IMR-90 (cell line): ENCODE data around the gene ETV4. TPM values are rescaled to one million over a fixed set of nuclear protein-coding genes. Genes with fewer than 3 reads are reported as not detected.

Experiments used
- ATAC-seq: fragments of 200-7000 bp; cut with Tn5 transposase; 2 replicates; pipeline ENCODE4 v1.9.1; 2020; ENCODE audit warnings: low read depth, mild to moderate bottlenecking, moderate library complexity
- BruUV-seq: library from RNA; stranded (reverse); fragments of 400-500 nt; replicated peaks from 2 replicates; lab custom pipeline; 2021; lab: Mats Ljungman, UMichigan
- CTCF ChIA-PET: fragments of 300-600 bp; formaldehyde crosslinking; extraction: SDS; loops from one replicate; lab custom pipeline; 2021; ENCODE audit warnings: antibody characterized with exemption; lab: Yijun Ruan, JAX
- POLR2A ChIA-PET: fragments of 300-600 bp; sonication (Branson Sonifier 250); formaldehyde crosslinking; loops from one replicate; lab custom pipeline; 2022; ENCODE audit warnings: antibody characterized with exemption; ENCODE audit not compliant: unreplicated experiment; lab: Charles Lee
- DNase-seq: peaks from one replicate; pipeline ENCODE4 v3.0.0; 2013
- H2AFZ ChIP-seq: replicated peaks from 2 replicates; pipeline ENCODE3; 2013; ENCODE audit warnings: low read length, mild to moderate bottlenecking; ENCODE audit not compliant: poor library complexity
- H2AK5ac ChIP-seq: 2 replicates; pipeline ENCODE4 v1.6.1; 2013; ENCODE audit warnings: low read depth, low read length, inconsistent platforms
- H2AK9ac ChIP-seq: replicated peaks from 2 replicates; pipeline ENCODE3; 2013; ENCODE audit warnings: mild to moderate bottlenecking, low read depth, low read length, moderate library complexity; ENCODE audit not compliant: poor library complexity
- H2BK120ac ChIP-seq: 2 replicates; pipeline ENCODE4 v1.6.1; 2013; ENCODE audit warnings: low read depth, low read length, inconsistent platforms
- H2BK15ac ChIP-seq: 3 replicates; pipeline ENCODE4 v1.6.1; 2013; ENCODE audit warnings: low read depth, low read length, inconsistent platforms
- H2BK20ac ChIP-seq: 2 replicates; pipeline ENCODE4 v1.6.1; 2013; ENCODE audit warnings: low read depth, mild to moderate bottlenecking, inconsistent platforms, low read length, moderate library complexity
- H2BK5ac ChIP-seq: 2 replicates; pipeline ENCODE4 v1.6.1; 2013; ENCODE audit warnings: mild to moderate bottlenecking, low read depth, low read length, inconsistent platforms; ENCODE audit not compliant: poor library complexity, severe bottlenecking
- H3K14ac ChIP-seq: replicated peaks from 2 replicates; pipeline ENCODE4 v1.6.1; 2013; ENCODE audit warnings: low read depth, low read length, inconsistent platforms
- H3K18ac ChIP-seq: 2 replicates; pipeline ENCODE4 v1.6.1; 2013; ENCODE audit warnings: low read depth, low read length, control low read depth
- H3K23ac ChIP-seq: 2 replicates; pipeline ENCODE4 v1.6.1; 2013; ENCODE audit warnings: low read depth, low read length, inconsistent platforms
- H3K27ac ChIP-seq: 2 replicates; pipeline ENCODE4 v1.5.1; 2013; ENCODE audit warnings: mild to moderate bottlenecking, control low read depth, low read length; ENCODE audit not compliant: insufficient read depth
- H3K27me3 ChIP-seq: 2 replicates; pipeline ENCODE4 v1.6.1; 2013; ENCODE audit warnings: low read length; ENCODE audit not compliant: control insufficient read depth, insufficient read depth
- H3K36me3 ChIP-seq: 2 replicates; pipeline ENCODE4 v1.6.1; 2013; ENCODE audit warnings: low read length, mixed read lengths; ENCODE audit not compliant: control insufficient read depth, insufficient read depth
- H3K4ac ChIP-seq: 2 replicates; pipeline ENCODE4 v1.6.1; 2013; ENCODE audit warnings: low read depth, low read length, inconsistent platforms
- H3K4me1 ChIP-seq: 2 replicates; pipeline ENCODE4 v1.6.1; 2013; ENCODE audit warnings: low read length, mixed read lengths; ENCODE audit not compliant: control insufficient read depth, insufficient read depth
- H3K4me2 ChIP-seq: 2 replicates; pipeline ENCODE4 v1.6.1; 2013; ENCODE audit warnings: low read depth, mild to moderate bottlenecking, control low read depth, low read length, moderate library complexity
- H3K4me3 ChIP-seq: 2 replicates; pipeline ENCODE4 v1.5.1; 2013; ENCODE audit warnings: low read depth, mild to moderate bottlenecking, control low read depth, low read length, moderate library complexity; ENCODE audit not compliant: insufficient read depth
- H3K56ac ChIP-seq: 2 replicates; pipeline ENCODE4 v1.6.1; 2013; ENCODE audit warnings: low read length, inconsistent platforms; ENCODE audit not compliant: insufficient read depth; ENCODE audit errors: extremely low read depth
- H3K79me1 ChIP-seq, 2 experiments: 2 replicates each; pipeline ENCODE4 v1.6.1; 2013; ENCODE audit warnings: low read length in 2 of 2, inconsistent platforms in 1 of 2, low read depth in 1 of 2
- H3K9ac ChIP-seq: 2 replicates; pipeline ENCODE4 v1.6.1; 2013; ENCODE audit warnings: low read depth, low read length, control low read depth
- H3K9me1 ChIP-seq: 2 replicates; pipeline ENCODE4 v1.6.1; 2013; ENCODE audit warnings: low read length, inconsistent platforms; ENCODE audit not compliant: insufficient read depth
- H3K9me3 ChIP-seq: 2 replicates; pipeline ENCODE4 v1.6.1; 2013; ENCODE audit warnings: low read length; ENCODE audit not compliant: control insufficient read depth, insufficient read depth
- H4K20me1 ChIP-seq: 2 replicates; pipeline ENCODE4 v1.6.1; 2013; ENCODE audit warnings: low read length, inconsistent platforms; ENCODE audit not compliant: insufficient read depth
- H4K5ac ChIP-seq: 2 replicates; pipeline ENCODE4 v1.6.1; 2013; ENCODE audit warnings: mild to moderate bottlenecking, low read depth, low read length, control low read depth
- H4K8ac ChIP-seq, 2 experiments: 2 replicates each; pipeline ENCODE4 v1.6.1; 2013; ENCODE audit warnings: low read depth in 2 of 2, low read length in 2 of 2, control low read depth in 1 of 2, inconsistent platforms in 1 of 2
- H4K91ac ChIP-seq: 2 replicates; pipeline ENCODE4 v1.6.1; 2013; ENCODE audit warnings: low read depth, low read length, inconsistent platforms; ENCODE audit not compliant: insufficient read depth
- FOS ChIP-seq: fragments of 150-350 bp; IDR thresholded peaks from 2 replicates; pipeline ENCODE4 v1.6.1; 2016; ENCODE audit warnings: low read depth, low read length
- MAFK ChIP-seq: IDR thresholded peaks from 2 replicates; pipeline ENCODE4 v1.6.1; 2012; ENCODE audit warnings: low read depth, low read length, improper control_type of control experiment
- MAZ ChIP-seq: IDR thresholded peaks from 2 replicates; pipeline ENCODE4 v1.6.1; 2012; ENCODE audit warnings: low read depth, mild to moderate bottlenecking, low read length, improper control_type of control experiment, moderate library complexity, borderline replicate concordance
- MXI1 ChIP-seq: IDR thresholded peaks from 2 replicates; pipeline ENCODE4 v1.6.1; 2012; ENCODE audit warnings: low read depth, mild to moderate bottlenecking, low read length, moderate library complexity, borderline replicate concordance
- NFE2L2 ChIP-seq: fragments of 150-350 bp; IDR thresholded peaks from 2 replicates; pipeline ENCODE4 v1.6.1; 2016; ENCODE audit warnings: low read depth, mild to moderate bottlenecking, low read length
- POLR2A ChIP-seq: IDR thresholded peaks from 2 replicates; pipeline ENCODE4 v1.6.1; 2012; ENCODE audit warnings: mild to moderate bottlenecking, low read depth, low read length
- RAD21 ChIP-seq: IDR thresholded peaks from 2 replicates; pipeline ENCODE4 v1.6.1; 2012; ENCODE audit warnings: low read length, improper control_type of control experiment
- RCOR1 ChIP-seq: IDR thresholded peaks from 2 replicates; pipeline ENCODE4 v1.6.1; 2012; ENCODE audit warnings: mild to moderate bottlenecking, low read length, improper control_type of control experiment; ENCODE audit not compliant: insufficient replicate concordance
- SMC3 ChIP-seq: fragments of 150-350 bp; IDR thresholded peaks from 2 replicates; pipeline ENCODE4 v1.6.1; 2016; ENCODE audit warnings: low read depth, mild to moderate bottlenecking, antibody characterized with exemption, low read length, moderate library complexity
- WGBS, 2 experiments: methylation state at CpG; one replicate each; pipeline versions ENCODE4 v1.1.5 to v1.1.7; 2013; ENCODE audit warnings: missing lambda C conversion rate in 2 of 2; ENCODE audit not compliant: insufficient read length in 1 of 2; ENCODE audit errors: extremely low coverage in 2 of 2; 5-methylcytosine and 5-hydroxymethylcytosine counted together
- dilution Hi-C: fragments of 300-500 bp; cut with HindIII; formaldehyde crosslinking; loops from one replicate; pipeline ENCODE4 v1.14.3; 2018; ENCODE audit warnings: low sequenced_read_pairs; ENCODE audit not compliant: unreplicated experiment
- in situ Hi-C: fragments of 300-500 bp; cut with MboI; formaldehyde crosslinking; loops from 3 replicates; pipeline ENCODE4 v1.14.3; 2019; ENCODE audit warnings: low sequenced_read_pairs, inconsistent platforms, mixed read lengths
- intact Hi-C: fragments of 100-400 bp; cut with micrococcal nuclease; formaldehyde crosslinking; loops from 2 replicates; pipeline ENCODE4 v1.10.0; 2022
- polyA plus RNA-seq, 3 experiments: library from polyadenylated mRNA; depleted of rRNA; stranded (reverse); fragments of >200 nt; gene quantifications; 2 replicates each; pipeline ENCODE4 v1.2.3, GENCODE V29; 2012; ENCODE audit warnings: low replicate concordance in 1 of 3
- total RNA-seq: library from RNA; depleted of rRNA; stranded (reverse); fragments of >200 nt; gene quantifications from 2 replicates; pipeline ENCODE4 v1.2.3, GENCODE V29; 2012
- TF ChIP-seq, protein P1 (sequence below): fragments of 150-350 bp; IDR thresholded peaks from 2 replicates; pipeline ENCODE4 v1.6.1; 2016; ENCODE audit warnings: low read depth, mild to moderate bottlenecking, low read length, moderate library complexity, borderline replicate concordance
- TF ChIP-seq, protein P2 (sequence below): fragments of 150-350 bp; IDR thresholded peaks from 2 replicates; pipeline ENCODE4 v1.6.1; 2017; ENCODE audit warnings: mild to moderate bottlenecking, antibody characterized with exemption, low read length, low read depth

ETV4 gene
- total and polyA plus RNA-seq, 2 of the 4 experiments (the other 2 are of a cell fraction) = 4.3 to 13.2 TPM

GRCh38 chr17:43542859-43543258 is 3.3 kb downstream of the ETV4 start:
- BruUV-seq = no TSS peak
- peak overlapping the region; percentile 69; the same call in 1 of the 2 replicates for H2AK5ac ChIP-seq
- DNase-seq (no peak), ATAC-seq (no peak)
- no peak overlapping the region for H2AK9ac ChIP-seq
- H3K23ac ChIP-seq = no peak overlapping the region
- H3K27ac ChIP-seq = no peak overlapping the region
- H4K20me1 ChIP-seq = no peaks in the 10 kb centered on the region
- TF ChIP-seq RAD21 = no peak
- TF ChIP-seq, protein P1, sequence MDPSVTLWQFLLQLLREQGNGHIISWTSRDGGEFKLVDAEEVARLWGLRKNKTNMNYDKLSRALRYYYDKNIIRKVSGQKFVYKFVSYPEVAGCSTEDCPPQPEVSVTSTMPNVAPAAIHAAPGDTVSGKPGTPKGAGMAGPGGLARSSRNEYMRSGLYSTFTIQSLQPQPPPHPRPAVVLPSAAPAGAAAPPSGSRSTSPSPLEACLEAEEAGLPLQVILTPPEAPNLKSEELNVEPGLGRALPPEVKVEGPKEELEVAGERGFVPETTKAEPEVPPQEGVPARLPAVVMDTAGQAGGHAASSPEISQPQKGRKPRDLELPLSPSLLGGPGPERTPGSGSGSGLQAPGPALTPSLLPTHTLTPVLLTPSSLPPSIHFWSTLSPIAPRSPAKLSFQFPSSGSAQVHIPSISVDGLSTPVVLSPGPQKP = no peak
- TF ChIP-seq SMC3 = no peak
- TF ChIP-seq NFE2L2 = no peak
- TF ChIP-seq, protein P2, sequence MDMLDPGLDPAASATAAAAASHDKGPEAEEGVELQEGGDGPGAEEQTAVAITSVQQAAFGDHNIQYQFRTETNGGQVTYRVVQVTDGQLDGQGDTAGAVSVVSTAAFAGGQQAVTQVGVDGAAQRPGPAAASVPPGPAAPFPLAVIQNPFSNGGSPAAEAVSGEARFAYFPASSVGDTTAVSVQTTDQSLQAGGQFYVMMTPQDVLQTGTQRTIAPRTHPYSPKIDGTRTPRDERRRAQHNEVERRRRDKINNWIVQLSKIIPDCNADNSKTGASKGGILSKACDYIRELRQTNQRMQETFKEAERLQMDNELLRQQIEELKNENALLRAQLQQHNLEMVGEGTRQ = no peak
- no peak for TF ChIP-seq RCOR1
- TF ChIP-seq POLR2A = no peak
- no peak for TF ChIP-seq FOS
- no peak for TF ChIP-seq MXI1
- TF ChIP-seq MAZ = no peak
- no peak for TF ChIP-seq MAFK
- CTCF ChIA-PET = interaction anchor here (1.0 kb wide), 1 partner anchor 59 kb away, joined by 3 read pairs; the partner anchor contains the start of gene DHX8
- no peak overlapping the region for H3K4me3 ChIP-seq
- no peaks in the 10 kb centered on the region for H3K9me3 ChIP-seq
- no peak overlapping the region for H3K18ac ChIP-seq
- peaks cover 16% of the 10 kb centered on the region for H3K9me1 ChIP-seq
- H2BK15ac ChIP-seq = no peak overlapping the region
- H3K56ac ChIP-seq = no peak overlapping the region
- H3K36me3 ChIP-seq = no peaks in the 10 kb centered on the region
- no peak overlapping the region for H3K9ac ChIP-seq
- no peak overlapping the region for H2BK20ac ChIP-seq
- H3K14ac ChIP-seq = no peak overlapping the region
- H2BK5ac ChIP-seq = no peak overlapping the region
- POLR2A ChIA-PET = no interaction called here
- H2BK120ac ChIP-seq = no peak overlapping the region
- no peaks in the 10 kb centered on the region for H3K27me3 ChIP-seq
- H4K8ac ChIP-seq = peak overlapping the region in 1 of 2 experiments; percentile 19; a peak in 1 of 4 replicates
- WGBS, 2 experiments = no CpG with 5 or more reads among the region's 8 CpGs
- H3K4ac ChIP-seq = no peak overlapping the region; the same call in 1 of the 2 replicates
- dilution Hi-C loops = no loop called here
- in situ Hi-C loops = no loop called here
- H3K4me1 ChIP-seq = peaks cover 23% of the 10 kb centered on the region
- intact Hi-C loops = no loop called here
- no peak overlapping the region for H4K91ac ChIP-seq
- no peak overlapping the region for H4K5ac ChIP-seq
- H3K79me1 ChIP-seq = peaks cover 22 to 55% of the 10 kb centered on the region in 2 experiments; a peak in 3 of 4 replicates
- H3K4me2 ChIP-seq = no peak overlapping the region
- H2AFZ ChIP-seq = no peak overlapping the region
